NCI-H128 (cell line): ENCODE results near the gene RHOBTB1.

Source experiments
- DNase-seq: peaks from one replicate; lab custom pipeline; 2025; ENCODE audit not compliant: unreplicated experiment; lab: John Stamatoyannopoulos, UW

Gene RHOBTB1

GRCh38 chr10:60964257-60965235 lies 20.6 kb upstream of the RHOBTB1 start:
- no peak for DNase-seq

GRCh38 chr10:60963441-60964256 lies 19.7 kb upstream of the RHOBTB1 start:
- no peak for DNase-seq

GRCh38 chr10:60962946-60963345 lies 19.0 kb upstream of the RHOBTB1 start:
- no peak for DNase-seq

GRCh38 chr10:60960913-60961312 lies 16.9 kb upstream of the RHOBTB1 start:
- DNase-seq, result no peak

- no peak for DNase-seq
Observed at GRCh38 chr10:60960031-60960430, 16.0 kb upstream of the RHOBTB1 start.

GRCh38 chr10:60958892-60959601 lies 15.1 kb upstream of the RHOBTB1 start:
- no peak for DNase-seq

- DNase-seq, result no peak
Observed at GRCh38 chr10:60957667-60958221, 13.8 kb upstream of the RHOBTB1 start.

- DNase-seq, result no peak
Observed at GRCh38 chr10:60955957-60956425, 12.0 kb upstream of the RHOBTB1 start.

GRCh38 chr10:60955316-60955715 lies 11.3 kb upstream of the RHOBTB1 start:
- no peak for DNase-seq

- no peak for DNase-seq
Observed at GRCh38 chr10:60954035-60954434, 10.1 kb upstream of the RHOBTB1 start.

- DNase-seq, result no peak
Observed at GRCh38 chr10:60953420-60953819, 9.4 kb upstream of the RHOBTB1 start.

- DNase-seq, result no peak
Observed at GRCh38 chr10:60952846-60953220, 8.8 kb upstream of the RHOBTB1 start.

- no peak for DNase-seq
Observed at GRCh38 chr10:60952067-60952845, 8.3 kb upstream of the RHOBTB1 start.

- DNase-seq, result no peak
Observed at GRCh38 chr10:60951272-60951724, 7.3 kb upstream of the RHOBTB1 start.

GRCh38 chr10:60950300-60950699 lies 6.3 kb upstream of the RHOBTB1 start:
- DNase-seq, result no peak

GRCh38 chr10:60948851-60949250 lies 4.9 kb upstream of the RHOBTB1 start:
- no peak for DNase-seq

- no peak for DNase-seq
Observed at GRCh38 chr10:60944910-60945297, 919 bp upstream of the RHOBTB1 start.

- DNase-seq, result no peak
Observed at GRCh38 chr10:60943316-60944057, 498 bp downstream of the RHOBTB1 start.

- DNase-seq, result no peak
Observed at GRCh38 chr10:60942788-60943315, 1.1 kb downstream of the RHOBTB1 start.
